ENCODE measurements around the gene ASIC1. TPM values are rescaled to one million over a fixed set of nuclear protein-coding genes. Genes with fewer than 3 reads are reported as not detected.

Gene ASIC1
- total RNA-seq, 1 experiment from 2014 or later: 4.3 TPM

DNA sequence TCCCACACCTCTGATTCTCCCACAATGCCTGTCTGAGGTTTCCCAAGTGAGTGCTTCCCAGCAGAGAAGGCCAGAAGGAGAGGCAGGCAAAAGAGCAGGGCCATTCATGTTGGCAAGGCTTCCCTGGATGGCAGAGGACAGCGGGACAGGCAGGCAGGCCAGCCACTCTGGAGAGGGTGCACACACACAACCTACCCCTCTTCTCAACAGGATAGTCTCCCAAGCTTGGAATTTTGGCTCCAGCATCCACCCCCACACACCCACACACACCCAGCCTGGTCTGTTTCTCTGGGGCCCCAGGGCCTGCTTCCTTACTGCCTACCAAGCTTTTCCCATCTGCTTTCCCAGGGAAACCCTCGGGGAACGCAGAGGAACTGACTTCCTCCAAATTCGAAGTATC, 16.7 kb upstream of the ASIC1 start:
- DNase-seq (ENCODE audit: low read depth): no peak

GRCh38 chr12:50041062-50041860, 16.1 kb upstream of the ASIC1 start:
- no peak for DNase-seq (ENCODE audit: low read depth)

DNA sequence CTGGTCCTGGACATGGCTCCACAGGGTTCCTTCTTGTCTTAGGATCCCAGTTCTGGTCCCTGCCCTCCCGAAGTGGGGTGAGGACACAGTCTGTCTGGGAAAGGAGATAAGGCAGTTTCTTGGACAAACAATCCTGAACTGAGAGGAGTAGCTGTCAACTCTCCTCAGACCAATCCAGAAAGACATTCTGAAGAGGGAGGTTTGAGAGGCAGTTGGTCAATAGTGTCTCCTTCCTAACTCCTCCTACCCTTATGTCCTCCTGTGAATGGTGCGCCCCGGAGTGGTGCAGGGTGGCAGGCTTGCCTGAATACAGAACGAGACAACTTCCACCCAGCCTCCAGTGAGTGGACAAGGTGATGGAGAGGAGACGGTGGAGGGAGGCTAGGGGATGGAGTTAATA, 15.4 kb upstream of the ASIC1 start:
- no peak for DNase-seq (ENCODE audit: low read depth)

DNA sequence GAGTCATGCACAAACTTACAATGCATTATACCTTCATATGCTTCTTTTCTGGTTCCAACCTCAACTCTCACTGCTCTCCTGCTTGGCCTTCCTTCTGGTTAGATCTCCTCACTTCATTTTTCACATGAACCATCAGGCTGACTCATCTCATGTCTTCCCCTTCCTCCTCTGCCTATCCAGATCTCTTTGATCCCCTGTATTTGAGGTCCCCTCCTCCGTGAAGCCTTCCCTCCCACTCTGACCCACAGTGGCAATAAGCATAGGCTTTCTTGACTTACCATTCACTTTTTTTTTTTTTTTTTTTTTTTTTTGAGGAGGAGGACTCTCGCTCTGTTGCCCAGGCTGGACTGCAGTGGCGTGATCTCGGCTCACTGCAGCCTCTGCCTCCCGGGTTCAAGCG, 14.7 kb upstream of the ASIC1 start:
- no peak for DNase-seq (ENCODE audit: low read depth)

DNA sequence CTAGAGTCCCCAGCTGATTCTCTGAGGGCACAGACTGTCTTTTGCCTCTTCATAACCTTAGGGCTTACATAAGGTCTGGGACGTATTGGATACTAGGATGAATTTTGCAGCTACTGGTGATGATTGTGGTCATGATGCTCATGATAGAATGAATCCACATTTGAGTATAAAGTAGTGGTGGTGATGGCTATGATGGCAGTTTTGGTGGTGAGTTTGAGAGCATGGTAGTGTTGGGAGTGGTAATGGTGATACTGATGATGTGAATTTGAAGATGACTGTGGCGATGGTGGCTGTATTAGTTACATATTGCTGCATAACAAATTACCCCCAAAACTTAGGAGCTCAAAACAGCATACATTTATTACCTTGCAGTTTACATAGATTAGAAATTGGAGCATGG, 14.1 kb upstream of the ASIC1 start:
- no peak for DNase-seq (ENCODE audit: low read depth)

DNA sequence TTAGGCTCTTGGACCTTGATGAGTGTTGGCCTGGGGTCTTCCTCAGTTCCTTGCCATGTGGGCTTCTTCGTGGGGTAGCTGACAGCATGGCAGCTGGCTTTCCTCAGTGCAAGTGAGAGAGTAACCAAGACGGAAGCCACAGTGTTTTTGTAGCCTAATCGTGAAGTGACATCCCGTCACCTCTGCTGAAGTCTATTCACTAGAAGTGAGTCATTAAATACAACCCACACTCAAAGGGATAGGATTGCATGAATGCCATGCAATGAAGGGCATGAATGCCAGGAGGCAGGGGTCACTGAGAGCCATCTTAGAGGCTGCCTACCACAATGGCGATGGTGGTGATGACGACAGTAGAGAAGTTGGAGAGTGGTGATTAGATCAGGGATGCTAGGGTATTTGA, 13.5 kb upstream of the ASIC1 start:
- no peak for DNase-seq (ENCODE audit: low read depth)

- no peak for DNase-seq (ENCODE audit: low read depth)
These were observed 9.6 kb upstream of the ASIC1 start for GRCh38 chr12:50047693-50048250.

GRCh38 chr12:50049254-50050118, 7.9 kb upstream of the ASIC1 start:
- DNase-seq (ENCODE audit: low read depth): no peak

- DNase-seq (ENCODE audit: low read depth): no peak
These were observed 7.3 kb upstream of the ASIC1 start for GRCh38 chr12:50050119-50050385.

DNA sequence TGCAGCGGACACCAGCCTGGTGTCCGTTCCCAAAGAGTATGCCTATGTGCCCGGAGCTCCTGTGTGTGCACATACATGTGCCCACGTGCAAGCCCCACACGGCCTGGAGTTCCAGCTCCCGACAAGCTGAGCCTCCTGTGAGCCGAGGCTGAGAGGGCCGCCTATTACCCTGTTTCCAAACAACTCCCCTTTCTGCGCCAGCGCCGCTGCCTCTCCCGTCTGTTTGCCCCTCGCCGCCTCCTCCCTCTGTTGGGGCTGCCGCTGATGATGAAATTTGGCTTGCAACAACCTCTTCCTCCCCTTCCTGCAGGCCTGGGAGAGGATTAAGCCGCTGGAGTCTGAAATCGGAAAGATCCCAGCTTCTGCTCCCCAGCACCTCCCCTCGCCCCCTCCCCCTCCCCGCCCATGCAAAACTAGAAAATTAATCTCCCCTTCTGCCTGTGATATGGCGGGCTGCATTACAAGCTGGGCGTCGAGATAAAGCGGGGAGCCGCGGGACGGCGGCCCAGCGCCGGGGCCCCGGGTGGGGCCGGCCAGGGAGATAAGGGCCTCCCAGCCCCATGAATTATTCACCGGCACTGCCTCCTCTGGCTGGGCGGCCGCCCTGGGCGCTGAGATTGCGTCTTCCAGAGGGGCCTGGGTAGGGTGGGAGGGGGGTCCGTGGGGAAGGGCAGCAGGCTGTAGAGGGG, 6.8 kb upstream of the ASIC1 start:
- no peak for DNase-seq (ENCODE audit: low read depth)

DNA sequence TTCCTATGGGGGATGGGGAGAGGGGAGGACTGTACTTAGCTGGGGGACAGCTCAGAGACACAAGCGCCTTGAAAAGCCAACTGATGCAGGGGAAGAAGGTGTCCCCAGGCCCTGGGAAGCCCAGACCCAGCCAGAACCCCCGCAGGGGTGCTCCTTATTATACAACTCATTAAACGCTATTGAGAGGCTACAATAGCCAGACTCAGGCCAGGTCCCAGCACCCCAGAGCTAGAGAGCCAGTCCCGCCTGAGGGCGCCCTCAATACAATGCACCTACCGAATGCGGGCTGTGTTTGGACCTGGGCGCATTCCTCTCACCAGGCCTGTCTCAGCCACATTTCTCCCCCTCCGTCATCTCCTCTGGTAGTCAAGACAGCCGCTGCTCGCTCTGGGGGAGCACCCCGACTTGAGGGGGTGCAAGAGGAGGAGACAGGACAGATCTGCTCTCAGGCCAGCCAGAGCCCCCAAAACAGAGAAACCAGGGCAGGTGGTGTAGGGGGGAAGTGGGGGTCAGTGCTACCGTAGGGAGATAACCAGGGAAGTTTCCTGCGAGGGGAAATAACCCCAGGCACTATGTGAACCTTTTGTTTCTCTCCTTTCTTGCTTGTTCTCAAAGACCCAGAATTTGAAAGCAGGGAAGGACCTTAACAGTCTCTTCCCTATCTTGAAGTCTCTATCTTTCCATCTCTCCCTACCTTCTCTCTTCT, 6.1 kb upstream of the ASIC1 start:
- DNase-seq (ENCODE audit: low read depth): no peak

DNA sequence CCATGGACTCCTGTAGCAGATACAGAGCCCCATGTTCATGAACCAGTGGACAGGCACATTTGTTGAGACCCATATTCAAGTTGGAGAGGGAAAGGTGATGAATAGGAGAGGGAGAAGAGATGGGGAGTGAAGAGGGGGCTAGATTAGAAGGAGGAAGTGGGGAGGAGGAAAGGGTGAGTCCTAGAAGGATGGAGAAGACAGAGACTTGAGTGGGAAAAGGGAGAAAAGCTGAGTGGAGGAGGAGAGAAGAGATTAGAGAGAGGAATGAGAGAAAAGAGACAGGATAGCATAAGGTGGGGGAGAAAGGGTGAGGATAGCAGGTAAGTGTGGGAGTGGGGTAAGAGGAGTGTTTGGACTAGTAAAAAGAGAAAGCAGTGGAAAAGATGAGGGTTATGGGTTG, 4.9 kb upstream of the ASIC1 start:
- no peak for DNase-seq (ENCODE audit: low read depth)

- DNase-seq (ENCODE audit: low read depth): no peak
These were observed 4.4 kb upstream of the ASIC1 start for GRCh38 chr12:50052964-50053363.

- DNase-seq (ENCODE audit: low read depth): no peak
These were observed 3.8 kb upstream of the ASIC1 start for GRCh38 chr12:50053583-50053982.

GRCh38 chr12:50055831-50056638, 1.4 kb upstream of the ASIC1 start:
- peak; percentile 17 for DNase-seq (ENCODE audit: low read depth)

DNA sequence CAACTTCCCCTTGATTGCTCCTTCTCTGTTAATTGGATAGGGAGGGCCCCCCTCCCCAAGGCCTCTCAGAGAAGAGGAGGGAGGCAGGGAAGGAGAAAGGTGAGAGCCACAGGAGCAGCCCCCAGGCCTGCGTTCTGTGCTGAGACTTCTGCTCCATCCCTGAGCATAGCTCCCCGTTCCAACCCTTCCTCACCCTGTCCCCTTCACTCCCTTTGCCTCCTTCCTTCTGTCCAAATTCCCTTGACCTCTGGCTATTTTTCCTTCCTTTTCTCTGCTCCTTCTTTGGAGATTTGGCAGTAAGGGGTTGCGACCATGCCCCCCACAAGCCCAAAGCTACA, 788 bp upstream of the ASIC1 start:
- no peak for DNase-seq (ENCODE audit: low read depth)

GRCh38 chr12:50057896-50058670, 687 bp downstream of the ASIC1 start:
- no peak for DNase-seq (ENCODE audit: low read depth)

DNA sequence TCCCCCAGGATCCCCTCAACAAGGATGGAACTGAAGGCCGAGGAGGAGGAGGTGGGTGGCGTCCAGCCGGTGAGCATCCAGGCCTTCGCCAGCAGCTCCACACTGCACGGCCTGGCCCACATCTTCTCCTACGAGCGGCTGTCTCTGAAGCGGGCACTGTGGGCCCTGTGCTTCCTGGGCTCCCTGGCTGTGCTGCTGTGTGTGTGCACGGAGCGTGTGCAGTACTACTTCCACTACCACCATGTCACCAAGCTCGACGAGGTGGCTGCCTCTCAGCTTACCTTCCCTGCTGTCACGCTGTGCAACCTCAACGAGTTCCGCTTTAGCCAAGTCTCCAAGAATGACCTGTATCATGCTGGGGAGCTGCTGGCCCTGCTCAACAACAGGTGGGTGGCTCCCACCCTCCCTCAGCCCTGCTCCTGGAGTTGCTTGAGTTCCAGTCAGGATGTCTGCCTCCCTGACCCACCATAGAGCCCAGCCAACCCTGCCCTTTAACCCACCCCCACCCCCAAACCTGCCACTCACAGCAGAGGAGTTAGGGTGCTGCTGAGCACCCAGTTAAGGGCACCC, 1.4 kb downstream of the ASIC1 start:
- DNase-seq (ENCODE audit: low read depth): no peak

DNA sequence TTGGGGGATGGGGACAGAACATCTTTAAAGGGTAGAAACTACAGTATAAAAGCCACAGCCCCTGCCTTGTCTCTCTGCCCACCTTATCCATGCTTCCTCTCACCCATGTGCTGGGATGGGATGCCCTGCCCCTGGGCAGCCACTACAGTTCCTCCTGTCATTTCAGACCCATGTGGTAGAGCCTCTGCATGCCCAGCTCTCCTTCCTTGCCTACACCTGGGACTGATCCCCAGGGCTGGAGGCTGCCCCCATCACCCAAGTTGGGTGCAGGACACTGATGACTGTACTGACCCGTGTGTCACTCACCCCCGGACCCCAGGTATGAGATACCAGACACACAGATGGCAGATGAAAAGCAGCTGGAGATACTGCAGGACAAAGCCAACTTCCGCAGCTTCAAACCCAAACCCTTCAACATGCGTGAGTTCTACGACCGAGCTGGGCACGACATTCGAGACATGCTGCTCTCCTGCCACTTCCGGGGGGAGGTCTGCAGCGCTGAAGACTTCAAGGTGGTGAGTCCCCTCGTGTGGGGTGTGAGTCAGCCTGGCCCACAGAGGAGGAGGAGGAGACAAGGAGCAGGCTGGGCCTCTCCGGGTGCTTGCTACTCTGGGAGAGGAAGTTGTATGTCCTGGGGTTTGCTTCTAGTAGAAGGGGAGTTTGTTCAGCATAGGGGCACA, 2.2 kb downstream of the ASIC1 start:
- DNase-seq (ENCODE audit: low read depth): no peak
